Gastrocnemius medialis (tissue), 4 donors: ENCODE data around the gene ZNF579. TPM values are rescaled to one million over a fixed set of nuclear protein-coding genes. Genes with fewer than 3 reads are reported as not detected.

Source experiments
- ATAC-seq, 2 donors: fragments of 150-250 bp; one replicate each; pipeline ENCODE4 v1.9.1; 2016
- DNase-seq, 2 donors: peaks; one replicate each; pipeline ENCODE4 v3.0.0-alpha.2; 2019
- H3K27ac ChIP-seq, 4 donors: fragments of 200-600 bp; sonication (generic); 1 replicate in 1 of 4; 2 replicates in 3 of 4; pipeline ENCODE4 v1.5.1; 2016 to 2018; ENCODE audit warnings: mild to moderate bottlenecking in 2 of 4, moderate library complexity in 1 of 4
- H3K27me3 ChIP-seq, 3 donors: fragments of 200-600 bp; sonication (generic) in 2 of 3; 1 replicate in 1 of 3; 2 replicates in 2 of 3; pipeline versions ENCODE4 v1.5.1 to v1.6.0; 2016 to 2019; ENCODE audit warnings: mild to moderate bottlenecking in 1 of 3, moderate library complexity in 1 of 3
- H3K36me3 ChIP-seq, 2 donors: fragments of 200-600 bp; sonication (generic) in 1 of 2; one replicate each; pipeline ENCODE4 v1.5.1; 2017 to 2018
- H3K4me1 ChIP-seq, 2 donors: fragments of 200-600 bp; sonication (generic) in 1 of 2; one replicate each; pipeline ENCODE4 v1.5.1; 2016 to 2017; ENCODE audit warnings: mild to moderate bottlenecking in 2 of 2
- H3K4me3 ChIP-seq, 4 donors: fragments of 200-600 bp; sonication (generic) in 3 of 4; 1 replicate in 1 of 4; 2 replicates in 3 of 4; pipeline ENCODE4 v1.5.1; 2016 to 2019; ENCODE audit warnings: mild to moderate bottlenecking in 2 of 4
- H3K9me3 ChIP-seq, 3 donors: fragments of 200-600 bp; sonication (generic) in 2 of 3; 1 replicate in 1 of 3; 2 replicates in 2 of 3; pipeline ENCODE4 v1.5.1; 2016 to 2019
- CTCF ChIP-seq, 5 experiments: fragments of 450-650 bp in 3 of 5; fragments of 200-600 bp in 2 of 5; sonication (generic) in 2 of 5; IDR thresholded peaks in 4 of 5; conservative IDR thresholded peaks in 1 of 5; 1 replicate in 4 of 5; 2 replicates in 1 of 5; pipeline ENCODE4 v1.5.1; 2016 to 2019; ENCODE audit warnings: antibody characterized with exemption in 5 of 5, mild to moderate bottlenecking in 3 of 5, moderate library complexity in 3 of 5
- POLR2A ChIP-seq, 2 donors: fragments of 450-650 bp; IDR thresholded peaks; one replicate each; pipeline ENCODE4 v1.6.1; 2017; ENCODE audit warnings: antibody characterized with exemption in 2 of 2, mild to moderate bottlenecking in 2 of 2, moderate library complexity in 2 of 2
- in situ Hi-C, 4 donors: fragments of 200-750 bp; cut with MboI; loops; one replicate each; pipeline versions ENCODE4 v1.15.0 to v1.8.0; 2017; ENCODE audit warnings: low sequenced_read_pairs in 4 of 4
- intact Hi-C: fragments of 100-400 bp; cut with DNase I; formaldehyde crosslinking; loops from one replicate; pipeline ENCODE4 v1.15.1; 2023; ENCODE audit warnings: low total_unique reads
- total RNA-seq, 4 donors: library from RNA; depleted of rRNA; stranded (reverse); fragments of >200 nt; gene quantifications; one replicate each; pipeline versions ENCODE4 v1.1.0 to v1.2.3, GENCODE V29; 2016

Gene ZNF579
- total RNA-seq, 4 donors from 2014 or later = 15.0 to 19.3 (median 16.8) TPM

DNA sequence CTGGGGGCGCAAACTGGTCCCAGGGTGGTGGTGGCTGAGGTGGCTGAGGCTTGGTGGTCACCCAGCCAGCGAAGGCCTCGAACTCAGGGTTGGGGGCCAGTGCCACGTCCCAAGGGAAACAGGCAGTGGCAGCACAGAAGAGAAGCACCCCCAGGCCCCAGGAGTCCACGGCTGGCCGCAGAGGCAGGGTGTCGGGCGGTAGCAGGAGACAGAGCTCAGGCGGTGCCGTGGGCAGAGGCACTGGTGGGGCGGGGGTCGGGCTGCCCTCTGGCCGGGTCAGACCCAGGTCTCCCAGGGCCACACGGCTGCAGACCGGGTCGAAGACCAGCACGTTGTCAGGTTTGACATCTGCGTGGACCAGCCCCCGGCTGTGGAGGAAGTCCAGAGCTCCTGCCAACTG is 39.6 kb downstream of the ZNF579 start:
- no peak for ATAC-seq
- H3K27me3 ChIP-seq = no peaks in the 10 kb centered on the region
- TF ChIP-seq POLR2A (IDR thresholded peaks at IDR 0.05) = no peak
- no peak for TF ChIP-seq CTCF (IDR thresholded peaks at IDR 0.05 in 4 of 5, conservative IDR thresholded peaks at IDR 0.05 in 1 of 5)
- H3K4me3 ChIP-seq = no peak overlapping the region
- peaks cover 15 to 26% of the 10 kb centered on the region in 2 donors for H3K4me1 ChIP-seq
- H3K36me3 ChIP-seq = no peaks in the 10 kb centered on the region
- in situ Hi-C loops (no loop called here), intact Hi-C loops (no loop called here)
- peak overlapping the region; percentile 4 to 80 (median 30) for H3K27ac ChIP-seq
- no peaks in the 10 kb centered on the region for H3K9me3 ChIP-seq
- DNase-seq = no peak

DNA sequence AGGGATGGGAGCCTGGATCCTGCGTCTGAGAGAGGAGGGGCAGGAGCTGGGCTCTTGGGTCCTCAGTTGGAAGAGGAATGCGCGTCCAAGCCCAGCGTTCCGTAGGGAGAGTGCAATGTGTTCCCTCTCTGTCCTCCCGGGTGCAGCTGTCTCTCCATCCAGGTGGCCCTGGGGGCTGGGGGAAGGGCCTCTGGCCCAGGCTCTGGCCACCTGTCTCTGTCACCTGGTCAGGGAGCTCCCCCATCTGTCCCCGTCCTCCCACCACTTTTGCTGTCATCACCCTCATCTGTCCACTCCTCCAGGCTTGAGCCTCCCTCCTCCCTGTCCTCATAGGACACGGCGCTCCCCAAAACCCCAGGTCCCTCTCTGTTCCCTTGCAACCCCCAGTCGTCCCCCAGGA is 40.0 kb downstream of the ZNF579 start:
- no peaks in the 10 kb centered on the region for H3K27me3 ChIP-seq
- peak overlapping the region in 3 of 4 donors; percentile 4 to 80 (median 55) for H3K27ac ChIP-seq
- no peak overlapping the region for H3K4me3 ChIP-seq
- peak; percentile 66 to 79 for DNase-seq
- H3K36me3 ChIP-seq = no peaks in the 10 kb centered on the region
- H3K9me3 ChIP-seq = no peaks in the 10 kb centered on the region
- in situ Hi-C loops (no loop called here), intact Hi-C loops (no loop called here)
- ATAC-seq = peak; percentile 71 to 82
- no peak for TF ChIP-seq CTCF (IDR thresholded peaks at IDR 0.05 in 4 of 5, conservative IDR thresholded peaks at IDR 0.05 in 1 of 5)
- TF ChIP-seq POLR2A (IDR thresholded peaks at IDR 0.05) = no peak
- H3K4me1 ChIP-seq = peaks cover 10 to 22% of the 10 kb centered on the region in 2 donors

- intact Hi-C loops (no loop called here), in situ Hi-C loops (no loop called here)
- ATAC-seq (no peak), DNase-seq (no peak)
- Histone ChIP-seq H3K4me3 (no peak overlapping the region), H3K9me3 (no peaks in the 10 kb centered on the region), H3K27me3 (no peaks in the 10 kb centered on the region), H3K4me1 (peaks cover 0 to 9% of the 10 kb centered on the region in 2 donors), H3K36me3 (no peaks in the 10 kb centered on the region), H3K27ac (no peak overlapping the region)
- TF ChIP-seq CTCF (IDR thresholded peaks at IDR 0.05 in 4 of 5, conservative IDR thresholded peaks at IDR 0.05 in 1 of 5) = no peak
- TF ChIP-seq POLR2A (IDR thresholded peaks at IDR 0.05) = no peak
Observed at GRCh38 chr19:55539090-55539984, 41.3 kb downstream of the ZNF579 start.

GRCh38 chr19:55538132-55538531 is 42.5 kb downstream of the ZNF579 start:
- no peak overlapping the region for H3K27ac ChIP-seq

More at GRCh38 chr19:55538132-55538531, 42.5 kb downstream of the ZNF579 start:
- H3K27me3 ChIP-seq = no peaks in the 10 kb centered on the region
- H3K4me1 ChIP-seq = peaks cover 0 to 9% of the 10 kb centered on the region in 2 donors
- TF ChIP-seq POLR2A (IDR thresholded peaks at IDR 0.05) (no peak), CTCF (IDR thresholded peaks at IDR 0.05 in 4 of 5, conservative IDR thresholded peaks at IDR 0.05 in 1 of 5) (no peak)
- no peak overlapping the region for H3K4me3 ChIP-seq
- in situ Hi-C loops (no loop called here), intact Hi-C loops (no loop called here)
- H3K9me3 ChIP-seq = no peaks in the 10 kb centered on the region
- DNase-seq = no peak
- ATAC-seq = no peak
- H3K36me3 ChIP-seq = no peaks in the 10 kb centered on the region
